ENCODE results near the gene CUX1.
"Not testable (repeated sequence)": the region's sequence is repeated elsewhere in the genome, so short reads cannot be mapped to it uniquely, and the experiment has no call there.

CUX1 gene

GRCh38 chr7:102302025-102302424, 484.6 kb downstream of the CUX1 start:
- no peak for DNase-seq

- DNase-seq = no peak
Observed at GRCh38 chr7:102303669-102304422, 486.4 kb downstream of the CUX1 start.

DNA sequence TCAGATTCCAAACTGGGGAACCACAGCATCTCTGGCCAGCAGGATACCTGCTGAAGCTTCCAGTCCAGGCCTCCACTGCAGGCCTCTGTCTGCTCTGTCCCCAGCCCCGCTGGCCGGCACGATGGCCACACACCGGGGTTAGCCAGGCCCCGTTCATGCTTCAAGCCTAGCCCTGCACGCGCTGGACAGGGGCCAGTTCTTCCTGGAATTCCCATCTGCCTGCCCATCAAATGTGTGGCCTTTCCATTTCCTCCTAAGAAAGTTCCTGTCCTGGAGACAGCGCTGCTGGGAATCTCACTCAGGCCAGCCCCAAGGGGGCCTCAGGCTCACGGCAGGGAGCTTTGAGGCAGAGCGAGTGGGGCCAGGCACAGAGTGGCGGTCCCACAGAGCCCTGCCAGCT, 487.2 kb downstream of the CUX1 start:
- DNase-seq = no peak

GRCh38 chr7:102305414-102306268, 488.2 kb downstream of the CUX1 start:
- no peak for DNase-seq

DNA sequence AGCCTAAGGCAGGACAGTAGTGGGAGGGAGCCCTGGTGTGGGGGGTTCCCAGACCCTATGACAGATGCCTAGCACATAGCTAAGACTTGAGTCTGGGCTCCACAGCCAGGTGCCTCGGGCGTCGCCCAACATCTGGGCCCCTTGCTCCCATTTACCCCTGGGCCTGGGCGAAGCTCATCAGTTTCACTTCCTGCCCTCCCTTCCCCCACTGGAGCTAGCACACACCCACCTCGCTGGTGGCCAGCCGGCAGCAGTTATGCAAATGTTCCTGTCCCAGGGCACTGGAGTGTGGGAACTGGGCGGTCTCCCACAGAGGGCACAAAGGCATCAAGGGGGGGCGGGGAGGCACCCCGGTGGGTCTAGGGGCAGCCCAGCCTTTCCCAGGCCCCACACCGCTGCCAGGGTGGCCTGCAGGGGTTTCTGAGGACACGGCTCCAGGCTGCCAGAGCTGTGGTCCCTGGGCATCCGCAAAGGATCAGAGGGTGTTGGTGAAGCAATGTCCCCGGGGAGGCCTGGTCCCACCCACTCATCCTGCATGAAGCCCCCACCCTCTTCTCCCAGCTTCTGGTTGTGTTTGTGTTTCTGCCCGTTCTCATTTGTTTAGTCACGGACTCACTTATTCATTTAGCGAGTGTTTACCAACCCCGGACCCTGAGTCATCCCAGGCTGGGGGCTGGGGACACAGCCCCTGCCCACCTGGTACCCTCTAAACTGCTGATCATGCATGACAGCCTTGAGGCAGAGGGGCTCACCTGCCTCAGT, 489.7 kb downstream of the CUX1 start:
- DNase-seq = no peak

DNA sequence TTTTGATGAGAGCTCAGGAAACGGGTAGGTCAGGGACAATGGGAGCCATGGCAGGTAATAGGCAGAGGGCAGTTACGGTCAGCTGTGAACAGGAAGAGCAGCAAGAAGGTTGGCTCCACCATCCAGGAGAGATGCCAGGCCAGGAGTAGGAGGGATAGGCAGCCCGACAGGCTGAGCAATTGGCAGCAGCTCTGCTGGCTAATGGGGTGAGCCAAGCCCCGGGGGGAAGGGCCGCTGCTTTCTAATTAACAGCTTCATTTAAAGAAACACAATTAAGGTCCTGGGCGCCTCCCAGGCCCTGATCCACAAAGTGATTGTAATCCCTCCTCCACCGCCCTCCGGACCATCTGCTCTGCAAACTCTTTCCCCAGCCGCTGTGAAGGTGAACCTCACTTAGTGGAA, 493.0 kb downstream of the CUX1 start:
- no peak for DNase-seq

DNA sequence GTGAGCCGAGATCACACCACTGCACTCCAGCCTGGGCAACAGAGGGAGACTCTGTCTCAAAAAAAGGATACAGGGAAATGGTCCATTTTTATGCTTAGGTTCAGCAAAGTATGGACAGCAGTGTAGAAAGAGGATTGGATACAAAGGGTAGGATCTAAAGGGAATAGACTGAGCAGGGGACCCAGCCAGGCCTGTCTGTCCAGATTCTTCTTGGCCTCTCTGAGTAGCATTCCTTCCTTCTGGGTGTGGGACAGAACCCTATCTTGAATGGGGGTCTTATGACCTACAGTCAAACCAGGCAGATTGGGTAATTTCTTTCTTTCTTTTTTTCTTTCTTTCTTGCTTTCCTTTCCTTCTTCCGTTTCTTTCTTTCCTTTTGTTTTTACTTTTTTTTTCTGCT, 494.9 kb downstream of the CUX1 start:
- no peak for DNase-seq

- DNase-seq = no peak
Observed at GRCh38 chr7:102313997-102314780, 496.8 kb downstream of the CUX1 start.

DNA sequence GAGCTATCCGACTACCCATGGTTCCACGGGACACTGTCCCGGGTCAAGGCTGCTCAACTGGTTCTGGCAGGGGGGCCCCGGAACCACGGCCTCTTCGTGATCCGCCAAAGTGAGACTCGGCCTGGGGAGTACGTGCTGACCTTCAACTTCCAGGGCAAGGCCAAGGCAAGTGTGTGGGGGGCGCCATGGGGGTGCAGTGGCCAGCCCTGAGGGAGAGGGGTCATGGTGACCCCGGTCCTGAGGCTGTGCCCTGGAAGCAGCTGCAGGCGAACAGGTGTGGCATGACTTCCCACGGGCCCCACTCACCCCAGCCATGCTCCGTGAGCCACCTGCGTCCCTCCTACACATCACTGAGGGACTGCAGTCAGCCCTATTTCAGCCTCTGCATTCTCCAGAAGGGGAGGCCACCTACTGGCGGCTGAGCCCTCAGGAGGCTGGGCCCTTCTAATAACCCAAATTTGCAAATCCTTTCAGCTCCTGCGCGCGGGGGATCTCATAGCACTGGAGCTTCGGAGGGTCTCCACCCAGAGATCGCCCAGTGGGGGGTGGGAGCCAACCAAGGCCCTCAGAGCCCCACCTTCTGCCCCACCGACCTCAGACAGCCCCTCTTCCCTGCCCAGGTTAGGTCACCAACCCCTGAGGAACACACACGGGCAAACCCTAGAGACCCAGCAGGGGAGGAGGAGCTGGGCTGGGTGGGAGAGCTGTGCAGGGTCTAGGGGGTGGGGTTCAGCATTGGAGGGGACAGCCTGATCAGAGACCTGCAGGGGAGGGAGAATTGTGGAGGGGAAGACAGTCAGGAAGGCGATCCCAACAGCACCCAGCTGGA, 500.0 kb downstream of the CUX1 start:
- no peak for DNase-seq

DNA sequence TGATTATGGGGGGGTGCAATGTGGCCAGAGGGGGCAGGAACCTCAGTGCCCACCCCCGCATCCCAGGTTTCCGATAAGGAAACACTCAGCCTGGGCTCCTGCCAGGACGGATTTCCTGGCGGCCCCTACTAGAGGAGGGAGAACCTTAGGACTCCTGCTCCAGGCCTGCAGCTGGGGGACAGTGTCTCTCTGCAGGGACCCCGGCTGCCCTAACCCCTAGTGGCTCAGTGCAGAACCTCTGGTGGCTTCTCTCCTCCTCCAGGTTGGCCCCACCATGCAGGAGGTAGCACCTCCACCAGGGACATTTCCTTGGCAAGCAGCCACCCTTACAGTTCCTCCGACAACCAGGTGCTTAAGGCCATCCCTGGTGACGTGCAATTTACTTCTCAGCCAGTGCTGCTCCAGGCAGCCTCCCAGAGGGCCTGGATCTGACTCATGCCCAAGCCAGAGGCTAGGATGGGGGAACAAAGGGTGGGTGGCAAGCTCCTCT, 501.1 kb downstream of the CUX1 start:
- no peak for DNase-seq

DNA sequence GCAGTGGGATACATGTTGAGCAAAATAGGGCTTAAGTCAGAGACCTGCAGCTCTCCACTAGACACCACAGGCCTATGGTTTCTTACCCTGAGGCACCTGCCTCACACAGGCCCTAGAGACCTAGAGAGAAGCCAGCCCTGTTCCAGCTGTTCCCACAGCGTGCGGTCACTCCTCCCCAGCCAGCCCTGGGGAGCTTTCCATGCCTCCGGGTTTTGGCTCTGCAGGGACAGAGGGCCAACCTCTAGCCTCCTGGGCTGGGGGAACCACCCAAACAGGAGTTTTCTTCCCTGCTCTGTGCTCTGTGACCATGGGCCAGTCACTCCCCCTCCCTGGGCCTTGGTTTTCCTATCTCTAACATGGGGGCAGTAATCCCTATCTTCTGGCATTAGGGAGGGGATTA, 502.2 kb downstream of the CUX1 start:
- DNase-seq = no peak

- DNase-seq = no peak
Observed at GRCh38 chr7:102320181-102320580, 502.8 kb downstream of the CUX1 start.

GRCh38 chr7:102320601-102321350, 503.4 kb downstream of the CUX1 start:
- DNase-seq = no peak

- DNase-seq = no peak
Observed at GRCh38 chr7:102321351-102322201, 504.1 kb downstream of the CUX1 start.

- no peak for DNase-seq
Observed at GRCh38 chr7:102322202-102322715, 504.8 kb downstream of the CUX1 start.

DNA sequence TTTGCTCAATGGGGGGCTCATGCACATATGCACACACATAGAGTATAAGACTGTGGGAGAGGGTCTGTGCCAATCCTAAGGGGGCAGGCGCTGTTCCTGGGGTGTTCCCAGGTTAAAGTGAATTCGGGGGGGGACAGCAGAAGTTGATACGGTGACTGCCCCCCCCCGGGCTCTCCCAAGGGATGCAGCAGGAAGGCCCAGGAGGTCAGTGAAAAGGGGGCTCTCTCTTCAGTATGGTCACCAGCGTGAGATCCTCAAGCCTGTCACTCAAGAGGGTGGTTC, 506.4 kb downstream of the CUX1 start:
- no peak for DNase-seq

DNA sequence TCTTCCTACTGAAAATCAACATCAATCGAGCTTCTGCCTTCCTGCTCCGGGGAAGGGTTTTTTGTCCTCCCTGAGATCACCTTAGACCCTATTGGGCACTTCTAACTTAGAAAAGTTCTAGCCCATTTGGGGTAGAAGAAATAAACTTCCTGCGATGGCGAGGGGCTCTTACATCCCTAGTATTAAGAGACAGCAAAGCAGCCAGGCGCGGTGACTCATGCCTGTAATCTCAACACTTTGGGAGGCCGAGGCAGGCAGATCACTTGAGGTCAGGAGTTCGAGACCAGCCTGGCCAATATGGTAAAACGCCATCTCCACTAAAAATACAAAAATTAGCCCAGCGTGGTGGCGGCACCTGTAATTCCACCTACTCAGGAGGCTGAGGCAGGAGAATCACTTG, 507.7 kb downstream of the CUX1 start:
- DNase-seq = not testable (repeated sequence)

- DNase-seq = no peak
Observed at GRCh38 chr7:102326157-102326889, 508.9 kb downstream of the CUX1 start.

DNA sequence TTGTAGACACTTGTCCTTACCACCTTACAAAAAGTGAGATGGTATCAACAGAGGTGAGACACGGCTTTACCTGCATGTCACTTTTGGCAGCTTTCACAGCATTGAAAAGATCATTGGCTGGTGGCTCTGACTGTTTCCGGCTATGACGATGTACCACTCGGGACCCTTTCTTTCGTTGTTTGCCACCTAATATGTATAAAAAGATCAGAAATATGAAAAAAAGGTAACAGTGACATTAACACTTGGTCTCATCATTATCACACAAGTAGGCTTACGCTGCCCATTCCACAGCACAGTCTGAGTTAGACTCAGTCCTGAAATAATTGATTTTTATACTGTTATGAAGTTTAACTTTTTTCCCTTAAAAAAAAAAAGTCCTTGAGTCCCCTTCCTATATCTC, 509.8 kb downstream of the CUX1 start:
- DNase-seq = not testable (repeated sequence)
